Jurkat, Clone E6-1 (cell line): ENCODE results near the gene FRMD3.

Source experiments
- DNase-seq: peaks from one replicate; pipeline ENCODE4 v3.0.0-alpha.2; 2011; ENCODE audit warnings: low read depth, low spot score
- H3K4me3 ChIP-seq: 2 replicates; pipeline ENCODE4 v1.5.1; 2011; ENCODE audit warnings: mild to moderate bottlenecking, low read length, control low read depth, moderate library complexity

FRMD3 gene

DNA sequence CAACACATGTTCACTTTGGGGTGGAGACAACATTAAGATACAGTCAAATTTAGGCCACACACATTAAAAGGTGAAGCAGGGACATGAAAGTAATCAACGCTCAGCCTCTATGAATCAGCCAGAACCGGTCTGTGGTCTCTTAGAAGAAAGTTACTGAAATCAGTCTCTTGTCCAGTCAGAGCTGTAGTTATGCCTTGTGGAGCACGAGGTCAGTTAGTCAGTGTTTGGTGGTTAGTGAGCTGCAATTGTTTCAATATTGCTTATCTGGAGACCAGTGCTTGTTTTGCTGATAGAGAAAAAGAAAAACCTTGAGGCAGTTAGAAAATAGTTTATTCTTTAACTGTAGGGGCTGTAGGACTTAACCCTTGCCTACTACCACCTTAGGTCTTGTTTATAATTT lies 317.5 kb downstream of the FRMD3 start:
- no peak overlapping the region for H3K4me3 ChIP-seq
- DNase-seq = no peak

DNA sequence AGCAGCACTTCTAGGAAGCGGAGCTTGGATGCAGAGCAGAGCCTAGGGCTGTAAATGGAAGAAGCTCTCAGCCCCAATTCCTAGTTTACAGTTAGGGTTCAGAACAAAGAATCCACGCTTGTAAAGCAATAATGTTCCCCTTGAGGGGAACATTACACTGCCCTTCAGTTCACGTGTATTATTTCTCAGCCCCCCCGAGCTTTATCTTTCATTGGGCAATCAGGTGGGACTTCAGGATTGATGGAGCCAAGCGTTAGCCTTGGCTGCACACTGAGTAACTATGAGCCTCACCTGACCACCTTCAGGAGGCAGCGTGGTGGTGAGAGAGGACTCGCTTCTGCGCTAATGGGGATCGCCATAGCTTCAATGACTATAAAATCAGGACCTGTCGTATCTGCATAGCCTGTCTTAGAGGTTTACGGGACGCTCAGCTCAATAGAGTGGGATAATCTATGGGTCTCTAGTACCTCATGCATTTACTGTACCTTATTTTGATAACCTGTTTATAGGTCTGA lies 318.2 kb downstream of the FRMD3 start:
- H3K4me3 ChIP-seq = peak overlapping the region; percentile 54
- no peak for DNase-seq

DNA sequence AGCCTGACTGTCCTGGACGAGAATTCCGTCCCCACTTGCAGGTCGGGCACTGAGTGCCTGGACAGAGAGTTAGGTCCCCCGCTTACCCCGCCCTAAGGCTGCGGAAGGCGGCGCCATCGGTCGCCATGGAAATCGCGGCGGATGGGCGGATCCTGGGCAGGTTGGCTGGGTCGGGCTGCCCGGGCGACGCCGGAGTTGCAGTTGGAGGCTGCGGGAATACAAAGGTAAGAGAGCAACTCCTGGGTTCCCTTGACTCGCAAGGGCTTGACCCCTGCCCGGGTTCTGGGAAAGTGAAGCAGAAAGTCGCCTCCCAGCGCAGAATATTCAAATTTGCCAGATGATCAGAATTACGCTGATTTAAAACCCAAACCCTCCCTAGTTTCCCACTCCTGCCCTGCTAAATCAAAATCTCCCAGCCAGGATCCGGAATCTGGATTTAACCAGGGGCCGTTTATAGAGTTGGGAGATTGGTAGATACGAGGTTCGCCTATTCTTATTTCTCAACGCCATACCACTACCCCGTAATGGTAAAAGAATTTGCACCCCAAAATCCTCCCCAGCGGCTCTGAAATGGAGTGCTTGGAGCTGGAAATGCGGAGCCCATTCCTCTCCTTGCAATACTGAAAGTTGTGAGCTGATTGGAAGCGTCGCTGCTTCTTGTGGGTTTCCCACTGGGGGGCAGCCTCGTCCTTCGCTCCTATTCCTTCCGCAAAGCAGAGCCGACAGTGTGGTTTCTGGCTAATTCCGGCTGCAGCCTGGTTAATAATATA lies 318.9 kb downstream of the FRMD3 start:
- peak overlapping the region; percentile 54 for H3K4me3 ChIP-seq
- DNase-seq = peak; percentile 55

DNA sequence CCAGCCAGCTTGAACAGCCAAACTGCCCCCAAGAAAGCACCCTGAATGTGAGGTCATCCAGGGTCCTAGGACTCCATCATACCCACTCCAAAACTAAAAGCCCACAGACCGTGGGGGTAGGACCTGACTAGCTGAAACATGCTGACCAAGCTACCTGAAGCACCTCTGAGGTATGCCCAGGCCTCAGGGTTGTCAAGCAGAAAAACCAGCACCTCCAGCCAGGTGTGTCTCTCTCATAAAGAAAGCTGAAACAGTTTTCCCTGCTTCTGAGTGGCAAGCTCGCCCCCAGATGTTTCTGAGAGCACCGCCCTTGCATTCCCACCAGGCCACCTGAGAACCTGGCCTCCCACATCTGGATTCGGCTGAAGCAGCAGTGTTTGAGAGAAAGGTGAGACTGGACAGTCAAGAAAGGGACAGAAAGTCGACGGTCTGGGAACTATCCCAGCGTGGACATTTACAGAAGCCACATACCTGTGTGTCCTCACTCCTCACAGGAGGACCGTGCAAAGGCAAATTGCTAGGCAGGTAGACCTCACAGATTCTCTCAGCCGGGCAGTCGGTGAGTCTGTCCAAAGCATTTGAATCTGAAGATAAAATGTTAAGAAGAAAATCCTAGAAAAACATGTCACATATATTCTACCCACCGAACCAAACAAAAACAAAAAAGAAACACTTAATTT lies 319.6 kb downstream of the FRMD3 start:
- DNase-seq = no peak
- no peak overlapping the region for H3K4me3 ChIP-seq

DNA sequence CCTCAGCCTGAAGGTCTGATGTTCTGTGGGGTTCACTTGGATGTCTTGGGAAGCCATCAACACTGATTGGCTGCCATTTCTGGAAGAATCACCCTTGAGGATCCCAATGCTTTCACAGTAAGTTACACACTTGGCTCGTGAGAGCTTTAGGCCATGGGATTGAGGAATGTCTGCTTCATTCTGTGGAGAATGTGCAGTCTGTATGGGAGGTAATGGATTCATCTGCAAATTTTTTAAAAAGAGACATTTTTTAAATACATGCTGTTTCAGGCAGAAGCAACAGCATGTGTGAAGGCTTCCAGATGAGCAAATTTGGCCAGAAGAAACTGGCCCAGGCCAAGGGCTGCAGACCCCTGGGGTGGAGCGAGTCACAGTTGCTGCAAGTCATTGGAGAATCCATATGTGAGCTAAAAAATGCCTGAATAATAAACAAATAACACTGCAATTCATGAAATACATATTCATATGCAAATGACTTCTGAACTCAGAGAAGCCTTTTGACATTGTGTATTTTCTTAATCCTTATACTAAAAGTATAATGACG lies 328.9 kb downstream of the FRMD3 start:
- no peak for DNase-seq
- H3K4me3 ChIP-seq = no peak overlapping the region

DNA sequence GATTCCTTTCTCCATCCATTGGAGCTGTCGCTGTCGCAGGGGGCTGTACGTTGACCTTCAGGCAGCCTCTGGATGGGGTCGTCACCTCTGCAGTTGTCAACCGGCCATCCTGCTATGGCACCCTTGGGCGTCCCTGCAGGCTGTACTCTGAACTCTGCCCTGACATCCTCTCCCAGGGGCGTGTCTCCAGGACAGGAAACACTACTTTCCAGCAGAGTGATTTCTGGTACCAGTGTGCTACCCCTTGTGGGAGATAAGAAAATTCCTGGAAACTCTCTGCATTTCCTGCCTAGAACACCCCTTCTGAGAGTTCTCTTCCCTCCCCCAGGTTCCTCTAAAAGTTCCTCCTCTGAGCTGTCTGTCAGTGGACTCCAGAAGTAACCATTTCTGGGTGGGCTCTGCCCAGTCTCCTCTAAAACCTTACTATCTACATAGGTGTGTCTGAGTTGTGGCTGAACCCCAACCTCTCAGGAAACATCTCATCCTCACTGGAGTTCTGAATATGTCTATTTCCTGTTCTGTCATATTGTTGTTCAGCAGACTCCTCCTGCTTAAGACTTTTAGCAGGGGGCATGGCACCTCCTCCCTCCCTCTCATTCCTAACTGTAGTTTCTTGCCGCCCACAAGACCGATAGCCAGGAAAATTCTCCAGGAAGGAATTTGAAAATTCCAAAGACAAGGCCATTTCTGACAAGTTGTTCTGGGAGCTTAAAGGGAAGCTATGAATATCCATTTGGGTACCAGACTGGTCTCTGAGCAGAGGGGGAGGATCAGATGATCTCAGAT lies 329.9 kb downstream of the FRMD3 start:
- no peak for DNase-seq
- H3K4me3 ChIP-seq = no peak overlapping the region

DNA sequence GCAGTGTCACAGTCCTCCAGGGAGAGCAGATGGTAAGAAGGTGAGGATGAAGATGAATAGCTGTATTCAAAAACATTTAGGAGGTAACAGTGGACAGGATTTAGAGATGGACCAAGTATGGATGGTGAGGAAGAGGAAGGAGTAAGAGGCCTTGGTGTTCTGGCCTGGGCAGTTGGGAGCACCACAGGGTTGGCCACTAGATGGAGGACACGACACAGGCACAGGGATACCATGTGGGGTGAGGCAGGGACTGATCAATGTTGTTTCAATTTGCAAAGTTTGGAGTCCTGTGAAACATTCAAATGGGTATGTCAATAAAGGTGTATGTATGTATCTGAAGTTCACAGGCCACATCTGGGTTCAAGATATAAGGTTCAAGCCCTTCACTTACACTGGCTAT lies 334.2 kb downstream of the FRMD3 start:
- H3K4me3 ChIP-seq = no peak overlapping the region
- no peak for DNase-seq

DNA sequence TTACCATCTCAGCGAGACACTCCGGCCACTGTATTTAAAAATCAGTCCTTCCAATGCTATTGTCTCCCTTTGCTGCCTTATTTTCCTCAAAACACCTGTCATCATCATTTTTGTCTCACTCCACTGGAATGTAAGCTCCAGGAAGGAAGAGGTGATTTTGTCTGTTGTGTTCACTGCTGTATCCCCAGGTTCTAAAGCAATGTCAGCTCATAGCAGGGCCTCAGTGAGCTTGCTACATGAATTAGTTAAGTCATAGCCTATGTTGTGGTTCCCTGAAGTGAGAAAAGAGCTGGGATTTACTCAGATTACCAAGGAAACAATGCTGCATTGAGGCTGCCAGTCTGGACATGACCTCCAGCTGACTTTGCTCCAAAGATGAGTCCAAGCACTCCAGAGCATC lies 337.7 kb downstream of the FRMD3 start:
- no peak for DNase-seq
- no peak overlapping the region for H3K4me3 ChIP-seq

DNA sequence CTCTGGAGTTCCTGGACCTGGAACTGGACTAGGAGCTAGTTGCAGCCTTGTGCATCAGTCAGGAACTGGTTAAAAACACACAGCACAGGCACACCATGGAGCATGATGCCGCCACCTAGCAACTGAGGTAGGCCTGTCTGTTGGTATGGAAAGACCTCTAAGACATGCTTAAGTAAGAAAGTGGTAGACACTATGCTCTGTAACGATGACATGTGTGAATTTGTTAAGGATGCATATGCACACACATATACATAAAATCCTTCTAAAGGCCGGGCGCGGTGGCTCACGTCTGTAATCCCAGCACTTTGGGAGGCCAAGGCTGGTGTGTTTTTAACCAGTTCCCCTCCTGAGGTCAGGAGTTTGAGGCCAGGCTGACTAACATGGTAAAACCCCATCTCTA lies 338.4 kb downstream of the FRMD3 start:
- no peak for DNase-seq
- H3K4me3 ChIP-seq = no peak overlapping the region

DNA sequence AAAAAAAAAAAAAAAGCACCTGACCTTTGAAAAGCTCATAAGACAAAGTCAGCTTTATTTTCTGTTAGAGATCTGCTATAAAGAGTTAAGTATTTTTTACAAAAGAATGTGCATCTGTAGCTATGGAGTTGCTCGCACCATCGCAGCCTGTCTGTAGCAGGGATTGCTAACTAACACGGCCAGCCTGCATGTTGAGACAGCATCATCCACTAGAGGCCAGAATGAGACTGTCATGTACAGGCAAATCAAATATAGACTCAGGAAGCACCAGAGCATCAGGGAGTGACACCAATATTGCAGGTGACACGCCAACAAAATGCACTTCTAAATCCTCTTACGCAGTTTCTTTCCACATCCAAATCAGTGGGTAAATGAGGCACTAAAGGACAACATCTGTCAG lies 339.0 kb downstream of the FRMD3 start:
- DNase-seq = no peak
- no peak overlapping the region for H3K4me3 ChIP-seq

DNA sequence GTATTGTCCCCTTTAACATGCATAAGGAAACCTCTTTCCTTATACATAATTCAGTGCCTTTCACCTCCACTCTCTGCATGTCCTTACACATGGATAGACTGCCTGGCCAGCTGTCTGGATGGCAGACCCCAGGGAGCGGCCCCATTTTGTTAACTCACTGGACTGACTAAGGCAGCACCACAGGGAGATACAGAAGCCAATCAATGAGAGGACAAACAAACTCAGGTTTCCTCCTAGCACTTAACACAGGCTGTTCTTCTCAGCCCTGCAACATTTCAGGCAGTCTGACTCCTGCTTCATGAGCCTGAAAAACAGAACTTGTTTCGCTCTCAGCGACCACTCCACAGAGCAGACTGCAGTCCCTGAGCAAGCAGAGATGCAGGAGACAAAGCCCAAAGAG lies 339.8 kb downstream of the FRMD3 start:
- DNase-seq = no peak
- H3K4me3 ChIP-seq = no peak overlapping the region

DNA sequence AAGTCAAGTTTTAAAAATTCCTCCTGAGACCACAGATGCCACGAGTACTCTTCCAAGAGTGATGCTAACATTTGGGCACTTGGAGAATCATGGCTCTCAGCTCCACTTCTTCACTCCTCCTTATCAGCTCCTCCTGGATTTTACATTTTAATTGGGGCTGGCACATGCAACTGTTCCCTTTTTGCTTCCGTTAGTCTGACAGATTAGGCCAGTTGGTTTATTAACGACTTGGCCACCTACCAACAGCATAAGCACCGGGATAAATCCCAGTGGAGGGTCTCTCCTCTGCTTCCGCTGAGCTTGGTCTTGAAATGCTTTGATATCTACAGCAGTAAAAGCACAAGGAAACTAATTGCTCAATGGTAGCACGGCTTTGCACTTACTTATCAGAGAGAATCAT lies 340.6 kb downstream of the FRMD3 start:
- no peak overlapping the region for H3K4me3 ChIP-seq

DNA sequence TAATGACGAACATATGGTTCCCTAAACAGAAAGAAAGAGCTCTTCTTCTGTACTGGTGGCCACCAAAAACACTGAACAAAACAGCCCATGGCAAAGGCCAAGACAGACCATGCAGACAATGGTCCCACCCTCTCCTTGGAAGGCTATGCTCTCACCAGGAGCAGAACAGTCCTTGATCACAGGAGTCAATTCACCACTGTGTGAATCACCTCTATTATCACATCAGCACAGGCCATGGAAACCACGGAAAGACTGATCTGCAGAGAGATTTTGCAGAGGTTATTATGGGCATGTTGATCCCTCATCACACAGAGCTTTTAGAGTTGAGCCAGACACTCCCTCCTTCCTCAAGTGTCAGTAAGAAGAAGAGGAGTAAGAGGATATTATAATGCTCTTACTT lies 341.3 kb downstream of the FRMD3 start:
- H3K4me3 ChIP-seq = no peak overlapping the region
- no peak for DNase-seq

More for the DNA sequence above, 340.6 kb downstream of the FRMD3 start:
- no peak for DNase-seq
